Neural cell (in vitro differentiated cells): Measurements from ENCODE around the gene SGPP1. TPM values are rescaled to one million over a fixed set of nuclear protein-coding genes. Genes with fewer than 3 reads are reported as not detected.

Experiments used
- H2AFZ ChIP-seq: fragments of 200-600, 300-800 bp; sonication (generic), shearing (Covaris generic); 2 replicates; pipeline ENCODE4 v1.6.0; 2014; ENCODE audit warnings: low read depth, mild to moderate bottlenecking, antibody characterized with exemption, low read length, moderate library complexity
- H3F3A ChIP-seq: fragments of 200-600 bp; shearing (Covaris generic); 2 replicates; pipeline ENCODE4 v1.6.1; 2016; ENCODE audit warnings: mild to moderate bottlenecking, moderate library complexity, mixed read lengths, antibody characterized with exemption, low read length; ENCODE audit not compliant: insufficient read depth, poor library complexity, severe bottlenecking
- H3K27ac ChIP-seq: fragments of 200-600, 300-800 bp; sonication (generic), shearing (Covaris generic); 2 replicates; pipeline ENCODE4 v1.5.1; 2014; ENCODE audit warnings: mild to moderate bottlenecking, low read length, moderate library complexity
- H3K27me3 ChIP-seq: fragments of 300-800, 200-600 bp; sonication (generic), shearing (Covaris generic); 2 replicates; pipeline ENCODE4 v1.6.0; 2014; ENCODE audit warnings: mild to moderate bottlenecking, low read depth, low read length, moderate library complexity; ENCODE audit not compliant: insufficient read depth
- H3K36me3 ChIP-seq: fragments of 300-800, 200-600 bp; sonication (generic), shearing (Covaris generic); 2 replicates; pipeline ENCODE4 v1.5.1; 2014; ENCODE audit warnings: mild to moderate bottlenecking, antibody characterized with exemption, low read length, moderate library complexity; ENCODE audit not compliant: insufficient read depth
- H3K4me2 ChIP-seq: fragments of 300-800, 200-600 bp; sonication (generic), shearing (Covaris generic); 2 replicates; pipeline ENCODE4 v1.6.0; 2014; ENCODE audit warnings: mild to moderate bottlenecking, low read length
- H3K4me3 ChIP-seq: fragments of 300-800, 200-600 bp; sonication (generic), shearing (Covaris generic); 2 replicates; pipeline ENCODE4 v1.5.1; 2014; ENCODE audit warnings: mild to moderate bottlenecking, low read length, moderate library complexity
- H3K79me2 ChIP-seq: fragments of 200-600 bp; shearing (Covaris generic); replicated peaks from 2 replicates; pipeline ENCODE4 v1.6.0; 2014; ENCODE audit warnings: mild to moderate bottlenecking, low read length, moderate library complexity; ENCODE audit not compliant: insufficient read depth
- H3K9ac ChIP-seq: fragments of 300-800, 200-600 bp; sonication (generic), shearing (Covaris generic); 2 replicates; pipeline ENCODE4 v1.6.1; 2016; ENCODE audit warnings: mild to moderate bottlenecking, low read length, mixed read lengths
- H3K9me2 ChIP-seq: fragments of 200-600 bp; shearing (Covaris generic); 2 replicates; pipeline ENCODE4 v1.6.1; 2016; ENCODE audit warnings: mild to moderate bottlenecking, low read length, mixed read lengths; ENCODE audit not compliant: insufficient read depth
- H3K9me3 ChIP-seq: fragments of 200-600, 300-800 bp; sonication (generic), shearing (Covaris generic); 2 replicates; pipeline ENCODE4 v1.6.1; 2016; ENCODE audit warnings: mild to moderate bottlenecking, mixed run types, low read length, moderate library complexity, mixed read lengths
- H4K20me1 ChIP-seq: fragments of 200-600 bp; shearing (Covaris generic); 2 replicates; pipeline ENCODE4 v1.6.1; 2016; ENCODE audit warnings: mild to moderate bottlenecking, mixed run types; ENCODE audit not compliant: insufficient read depth
- EP300 ChIP-seq: fragments of 450-650 bp; conservative IDR thresholded peaks from 2 replicates; pipeline ENCODE4 v1.6.1; 2014; ENCODE audit warnings: antibody characterized with exemption, mild to moderate bottlenecking, moderate library complexity; ENCODE audit not compliant: poor library complexity, severe bottlenecking
- EZH2 ChIP-seq: fragments of 200-600, 300-800 bp; shearing (Covaris generic), sonication (generic); IDR thresholded peaks from 2 replicates; pipeline ENCODE4 v1.6.1; 2014; ENCODE audit warnings: antibody characterized with exemption, low read length, borderline replicate concordance, mild to moderate bottlenecking; ENCODE audit not compliant: insufficient read depth, poor library complexity, severe bottlenecking
- MXI1 ChIP-seq: fragments of 450-650 bp; conservative IDR thresholded peaks from 2 replicates; pipeline ENCODE4 v1.6.1; 2014; ENCODE audit warnings: antibody characterized with exemption, mild to moderate bottlenecking; ENCODE audit not compliant: poor library complexity, severe bottlenecking
- POLR2AphosphoS5 ChIP-seq: IDR thresholded peaks from 2 replicates; pipeline ENCODE4 v1.6.1; 2012
- RAD21 ChIP-seq: fragments of 450-650 bp; conservative IDR thresholded peaks from 2 replicates; pipeline ENCODE4 v1.6.1; 2014; ENCODE audit warnings: antibody characterized with exemption, mild to moderate bottlenecking, moderate library complexity
- SMC3 ChIP-seq: fragments of 450-650 bp; conservative IDR thresholded peaks from 2 replicates; pipeline ENCODE4 v1.6.1; 2014; ENCODE audit warnings: antibody characterized with exemption, mild to moderate bottlenecking, moderate library complexity; ENCODE audit not compliant: poor library complexity
- TAF1 ChIP-seq: IDR thresholded peaks from 2 replicates; pipeline ENCODE4 v1.6.1; 2012; ENCODE audit warnings: low read depth
- polyA plus RNA-seq: library from polyadenylated mRNA; depleted of rRNA; stranded (reverse); fragments of >200 nt; gene quantifications from 2 replicates; pipeline ENCODE4 v1.2.3, GENCODE V29; 2014
- TF ChIP-seq, protein P1 (sequence below): IDR thresholded peaks from 2 replicates; pipeline ENCODE4 v1.6.1; 2012; ENCODE audit warnings: borderline replicate concordance
- TF ChIP-seq, protein P2 (sequence below): fragments of 450-650 bp; IDR thresholded peaks from 2 replicates; pipeline ENCODE4 v1.5.1; 2014; ENCODE audit warnings: antibody characterized with exemption, mild to moderate bottlenecking, moderate library complexity; ENCODE audit not compliant: poor library complexity, severe bottlenecking

Gene SGPP1
- polyA plus RNA-seq, 1 donor from 2014 or later: 17.7 TPM

DNA sequence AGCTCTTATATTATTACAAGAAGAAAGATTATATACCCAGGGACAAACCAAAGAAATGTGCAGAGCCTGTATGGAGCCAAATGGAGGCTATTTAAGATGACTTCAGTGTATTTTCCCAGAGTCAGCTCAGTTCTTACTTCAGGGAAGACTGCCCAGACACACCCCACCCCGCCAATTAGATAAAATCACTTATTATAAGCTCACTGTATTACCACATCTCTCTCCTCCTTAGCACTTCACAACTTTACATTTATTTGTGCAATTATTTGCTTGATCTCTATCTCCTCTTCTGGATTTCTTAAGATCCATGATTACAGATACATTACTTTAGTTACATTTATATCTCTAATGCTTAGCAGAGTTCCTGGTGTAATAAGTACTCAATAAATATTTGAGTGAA, 61.5 kb downstream of the SGPP1 start:
- H4K20me1 ChIP-seq: no peaks in the 10 kb centered on the region
- H3K9ac ChIP-seq: no peak overlapping the region
- no peak overlapping the region for H3K27ac ChIP-seq
- no peaks in the 10 kb centered on the region for H3K79me2 ChIP-seq
- H3F3A ChIP-seq: no peaks in the 10 kb centered on the region
- no peak overlapping the region for H2AFZ ChIP-seq
- H3K4me3 ChIP-seq: no peak overlapping the region
- no peaks in the 10 kb centered on the region for H3K9me2 ChIP-seq
- H3K9me3 ChIP-seq: no peaks in the 10 kb centered on the region
- TF ChIP-seq RAD21 (no peak), EP300 (no peak), EZH2 (no peak), MXI1 (no peak), SMC3 (no peak), POLR2AphosphoS5 (no peak), TAF1 (no peak)
- TF ChIP-seq, protein P1, sequence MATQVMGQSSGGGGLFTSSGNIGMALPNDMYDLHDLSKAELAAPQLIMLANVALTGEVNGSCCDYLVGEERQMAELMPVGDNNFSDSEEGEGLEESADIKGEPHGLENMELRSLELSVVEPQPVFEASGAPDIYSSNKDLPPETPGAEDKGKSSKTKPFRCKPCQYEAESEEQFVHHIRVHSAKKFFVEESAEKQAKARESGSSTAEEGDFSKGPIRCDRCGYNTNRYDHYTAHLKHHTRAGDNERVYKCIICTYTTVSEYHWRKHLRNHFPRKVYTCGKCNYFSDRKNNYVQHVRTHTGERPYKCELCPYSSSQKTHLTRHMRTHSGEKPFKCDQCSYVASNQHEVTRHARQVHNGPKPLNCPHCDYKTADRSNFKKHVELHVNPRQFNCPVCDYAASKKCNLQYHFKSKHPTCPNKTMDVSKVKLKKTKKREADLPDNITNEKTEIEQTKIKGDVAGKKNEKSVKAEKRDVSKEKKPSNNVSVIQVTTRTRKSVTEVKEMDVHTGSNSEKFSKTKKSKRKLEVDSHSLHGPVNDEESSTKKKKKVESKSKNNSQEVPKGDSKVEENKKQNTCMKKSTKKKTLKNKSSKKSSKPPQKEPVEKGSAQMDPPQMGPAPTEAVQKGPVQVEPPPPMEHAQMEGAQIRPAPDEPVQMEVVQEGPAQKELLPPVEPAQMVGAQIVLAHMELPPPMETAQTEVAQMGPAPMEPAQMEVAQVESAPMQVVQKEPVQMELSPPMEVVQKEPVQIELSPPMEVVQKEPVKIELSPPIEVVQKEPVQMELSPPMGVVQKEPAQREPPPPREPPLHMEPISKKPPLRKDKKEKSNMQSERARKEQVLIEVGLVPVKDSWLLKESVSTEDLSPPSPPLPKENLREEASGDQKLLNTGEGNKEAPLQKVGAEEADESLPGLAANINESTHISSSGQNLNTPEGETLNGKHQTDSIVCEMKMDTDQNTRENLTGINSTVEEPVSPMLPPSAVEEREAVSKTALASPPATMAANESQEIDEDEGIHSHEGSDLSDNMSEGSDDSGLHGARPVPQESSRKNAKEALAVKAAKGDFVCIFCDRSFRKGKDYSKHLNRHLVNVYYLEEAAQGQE: no peak
- TF ChIP-seq, protein P2, sequence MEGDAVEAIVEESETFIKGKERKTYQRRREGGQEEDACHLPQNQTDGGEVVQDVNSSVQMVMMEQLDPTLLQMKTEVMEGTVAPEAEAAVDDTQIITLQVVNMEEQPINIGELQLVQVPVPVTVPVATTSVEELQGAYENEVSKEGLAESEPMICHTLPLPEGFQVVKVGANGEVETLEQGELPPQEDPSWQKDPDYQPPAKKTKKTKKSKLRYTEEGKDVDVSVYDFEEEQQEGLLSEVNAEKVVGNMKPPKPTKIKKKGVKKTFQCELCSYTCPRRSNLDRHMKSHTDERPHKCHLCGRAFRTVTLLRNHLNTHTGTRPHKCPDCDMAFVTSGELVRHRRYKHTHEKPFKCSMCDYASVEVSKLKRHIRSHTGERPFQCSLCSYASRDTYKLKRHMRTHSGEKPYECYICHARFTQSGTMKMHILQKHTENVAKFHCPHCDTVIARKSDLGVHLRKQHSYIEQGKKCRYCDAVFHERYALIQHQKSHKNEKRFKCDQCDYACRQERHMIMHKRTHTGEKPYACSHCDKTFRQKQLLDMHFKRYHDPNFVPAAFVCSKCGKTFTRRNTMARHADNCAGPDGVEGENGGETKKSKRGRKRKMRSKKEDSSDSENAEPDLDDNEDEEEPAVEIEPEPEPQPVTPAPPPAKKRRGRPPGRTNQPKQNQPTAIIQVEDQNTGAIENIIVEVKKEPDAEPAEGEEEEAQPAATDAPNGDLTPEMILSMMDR: no peak
- no peak overlapping the region for H3K4me2 ChIP-seq
- H3K36me3 ChIP-seq: no peaks in the 10 kb centered on the region
- no peaks in the 10 kb centered on the region for H3K27me3 ChIP-seq

DNA sequence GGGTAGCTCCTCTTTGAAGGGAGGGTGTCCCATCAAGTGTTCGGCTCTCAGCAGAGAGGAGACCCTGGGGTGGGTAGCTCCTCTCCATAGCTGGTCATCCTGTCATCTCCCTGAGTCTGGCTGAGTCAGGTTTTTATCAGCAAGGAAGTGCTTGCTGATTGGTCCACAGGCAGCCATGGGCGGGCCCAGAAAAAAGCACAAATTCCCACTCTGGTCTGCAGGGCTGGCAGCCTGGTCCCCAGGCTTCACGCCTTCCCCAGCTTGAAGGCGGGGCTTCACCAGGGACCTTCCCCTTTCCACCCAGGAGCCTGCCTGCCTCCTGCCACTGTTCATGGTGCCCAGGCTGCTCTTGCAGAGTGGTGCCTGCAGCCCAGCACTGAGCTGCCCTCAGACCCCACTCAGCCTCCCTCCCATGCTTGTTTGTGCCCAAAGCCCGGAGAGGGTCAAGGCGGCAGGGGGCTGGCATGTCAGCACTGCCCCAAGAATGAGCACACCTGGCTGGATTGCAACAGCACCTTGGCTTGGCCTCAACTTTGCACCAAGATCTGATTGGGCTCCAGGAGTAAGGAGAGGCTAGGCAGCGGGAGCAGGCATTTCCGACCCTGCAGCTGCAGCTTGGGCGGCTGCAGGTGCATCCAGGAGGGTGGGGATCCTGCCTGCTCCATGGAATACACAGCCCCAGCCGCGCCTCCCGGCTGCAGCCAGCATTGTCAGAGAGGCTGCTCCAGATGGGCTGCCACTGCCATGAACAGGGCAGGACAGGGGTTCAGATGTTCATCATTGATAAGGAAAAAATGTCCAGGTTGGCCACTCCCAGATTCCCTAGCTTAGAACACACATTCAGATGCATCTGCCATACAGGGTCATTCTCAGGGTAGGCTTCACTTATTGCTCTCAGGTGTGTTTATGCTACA, 64.2 kb downstream of the SGPP1 start:
- TF ChIP-seq, protein P2: no peak
- TF ChIP-seq SMC3: no peak
- no peaks in the 10 kb centered on the region for H4K20me1 ChIP-seq
- H3K9me2 ChIP-seq: no peaks in the 10 kb centered on the region

More for the DNA sequence above, 64.2 kb downstream of the SGPP1 start:
- no peak overlapping the region for H3K9ac ChIP-seq
- H2AFZ ChIP-seq: no peak overlapping the region
- H3K4me2 ChIP-seq: no peak overlapping the region
- H3K9me3 ChIP-seq: no peaks in the 10 kb centered on the region
- H3K27ac ChIP-seq: no peak overlapping the region
- no peak overlapping the region for H3K4me3 ChIP-seq
- H3K27me3 ChIP-seq: no peaks in the 10 kb centered on the region
- H3K36me3 ChIP-seq: no peaks in the 10 kb centered on the region
- no peaks in the 10 kb centered on the region for H3K79me2 ChIP-seq
- no peaks in the 10 kb centered on the region for H3F3A ChIP-seq
